GM12878 (cell line): ENCODE measurements around the gene TADA3. TPM values are rescaled to one million over a fixed set of nuclear protein-coding genes. Genes with fewer than 3 reads are reported as not detected.
A peak's percentile ranks its signal among the peaks of the same experiment; 100 is the strongest.

Experiments used
- CBFB ChIP-seq: IDR thresholded peaks from 2 replicates; pipeline ENCODE4 v1.6.1; 2016; ENCODE audit warnings: antibody characterized with exemption, low read depth
- CTCF ChIP-seq, 3 experiments: IDR thresholded peaks in 2 of 3; conservative IDR thresholded peaks in 1 of 3; 2 replicates each; pipeline ENCODE4 v1.5.1; 2011; ENCODE audit warnings: low read depth in 3 of 3, low read length in 3 of 3, mild to moderate bottlenecking in 3 of 3, control low read depth in 2 of 3, moderate library complexity in 2 of 3, inconsistent platforms in 1 of 3, mixed read lengths in 1 of 3; ENCODE audit not compliant: control insufficient read depth in 2 of 3, insufficient read depth in 1 of 3; ENCODE audit errors: extremely low read depth in 1 of 3
- DPF2 ChIP-seq: fragments of 450-650 bp; IDR thresholded peaks from 2 replicates; pipeline ENCODE4 v1.6.1; 2017; ENCODE audit warnings: mild to moderate bottlenecking
- EP300 ChIP-seq, 2 experiments: fragments of 150-350 bp in 1 of 2; IDR thresholded peaks; 2 replicates each; pipeline ENCODE4 v1.6.1; 2011 to 2012; ENCODE audit warnings: low read depth in 2 of 2, low read length in 2 of 2, borderline replicate concordance in 1 of 2, improper control_type of control experiment in 1 of 2, inconsistent platforms in 1 of 2; ENCODE audit not compliant: control insufficient read depth in 1 of 2
- IRF5 ChIP-seq: fragments of 450-650 bp; IDR thresholded peaks from 2 replicates; pipeline ENCODE4 v1.6.1; 2017; ENCODE audit warnings: borderline replicate concordance
- MEF2B ChIP-seq: fragments of 450-650 bp; IDR thresholded peaks from 2 replicates; pipeline ENCODE4 v1.6.1; 2018; ENCODE audit warnings: mild to moderate bottlenecking, moderate library complexity; ENCODE audit not compliant: partially characterized antibody, poor library complexity, severe bottlenecking
- PBX3 ChIP-seq: IDR thresholded peaks from 2 replicates; pipeline ENCODE4 v1.6.1; 2011; ENCODE audit warnings: mild to moderate bottlenecking, low read depth, low read length, moderate library complexity; ENCODE audit not compliant: insufficient replicate concordance
- PML ChIP-seq: IDR thresholded peaks from 2 replicates; pipeline ENCODE4 v1.6.1; 2012; ENCODE audit warnings: low read length, inconsistent platforms
- RB1 ChIP-seq: fragments of 450-650 bp; formaldehyde crosslinking; IDR thresholded peaks from 2 replicates; pipeline ENCODE4 v1.6.1; 2017; ENCODE audit warnings: mild to moderate bottlenecking, borderline replicate concordance
- RCOR1 ChIP-seq: conservative IDR thresholded peaks from 2 replicates; pipeline ENCODE4 v1.6.1; 2012; ENCODE audit warnings: low read depth, low read length, improper control_type of control experiment
- SMAD1 ChIP-seq: fragments of 450-650 bp; IDR thresholded peaks from 2 replicates; pipeline ENCODE4 v1.6.1; 2018; ENCODE audit warnings: mild to moderate bottlenecking, low read depth; ENCODE audit not compliant: partially characterized antibody
- SPI1 ChIP-seq: IDR thresholded peaks from 2 replicates; pipeline ENCODE4 v1.6.1; 2011; ENCODE audit warnings: low read depth, mild to moderate bottlenecking, low read length, moderate library complexity, borderline replicate concordance; ENCODE audit not compliant: insufficient read depth
- TAF1 ChIP-seq: IDR thresholded peaks from 2 replicates; pipeline ENCODE4 v1.6.1; 2011; ENCODE audit warnings: mild to moderate bottlenecking, low read depth, low read length, borderline replicate concordance
- TBL1XR1 ChIP-seq: IDR thresholded peaks from 2 replicates; pipeline ENCODE4 v1.6.1; 2012; ENCODE audit warnings: low read depth, low read length, improper control_type of control experiment
- polyA plus RNA-seq, 11 experiments: library from polyadenylated mRNA; depleted of rRNA in 4 of 11; unstranded in 6 of 11; stranded (reverse) in 5 of 11; fragments of >200 nt; fragmentation: Nextera tagmentation in 4 of 11; fragmentation: Illumina TruSeq in 1 of 11; extraction: Ambion mirVana in 4 of 11; extraction: Trizol in 1 of 11; gene quantifications; 1 replicate in 1 of 11; 2 replicates in 10 of 11; pipeline versions ENCODE4 v1.2.1 to v1.2.3, GENCODE V29; 2011 to 2016; ENCODE audit warnings: inconsistent platforms in 2 of 11, missing spikeins in 2 of 11, low read depth in 1 of 11
- total RNA-seq, 4 experiments: library from RNA; depleted of rRNA in 3 of 4; stranded (reverse); fragments of >200 nt in 3 of 4; fragmentation: Illumina TruSeq in 1 of 4; extraction: Trizol in 1 of 4; gene quantifications; 2 replicates each; pipeline versions ENCODE4 v1.2.1 to v1.2.3, GENCODE V29; 2013 to 2021

TADA3 gene
- total and polyA plus RNA-seq, 10 of the 15 experiments (the other 5 are each of a cell fraction or from before 2014, with no cell fraction given) = 2.6 to 71.2 (median 51.0) TPM

- TF ChIP-seq TBL1XR1 (no peak), RCOR1 (0 out of 2 replicates have a peak, but pooled peaks have one; percentile 45), CTCF (IDR thresholded peaks at IDR 0.05 in 2 of 3, conservative IDR thresholded peaks at IDR 0.05 in 1 of 3; ENCODE audit: control insufficient read depth in 2 of 3, extremely low read depth in 1 of 3, insufficient read depth in 1 of 3, low read depth in 3 of 3, low read length in 3 of 3) (no peak), EP300 (IDR thresholded peaks at IDR 0.05; ENCODE audit: borderline replicate concordance in 1 of 2, control insufficient read depth in 1 of 2, low read depth in 2 of 2, low read length in 2 of 2) (0 out of 4 replicates have a peak, but pooled peaks of 1 of the 2 experiments have one; percentile 23), RB1 (peak; percentile 35; the same call in 1 of the 2 replicates), SPI1 (no peak), IRF5 (no peak), PML (peak; percentile 84), PBX3 (no peak), MEF2B (peak; percentile 87), SMAD1 (peak; percentile 56), DPF2 (peak; percentile 57), TAF1 (no peak), CBFB (peak; percentile 16; the same call in 1 of the 2 replicates)
Measured at GRCh38 chr3:9791790-9792404, 376 bp downstream of the TADA3 start (continued).
